GM12891 (cell line): ENCODE data around the gene HAS3.

Source experiments
- POLR2A ChIP-seq: IDR thresholded peaks from 2 replicates; pipeline ENCODE4 v1.6.1; 2011; ENCODE audit warnings: low read depth, low read length, control low read depth
- POLR2AphosphoS5 ChIP-seq: IDR thresholded peaks from 2 replicates; pipeline ENCODE4 v1.6.1; 2011; ENCODE audit warnings: low read depth, low read length, control low read depth
- POU2F2 ChIP-seq: IDR thresholded peaks from 2 replicates; pipeline ENCODE4 v1.6.1; 2011; ENCODE audit warnings: low read depth, mild to moderate bottlenecking, control low read depth, low read length, moderate library complexity
- TAF1 ChIP-seq: IDR thresholded peaks from 2 replicates; pipeline ENCODE4 v1.6.1; 2011; ENCODE audit warnings: low read depth, low read length, control low read depth

- TF ChIP-seq TAF1 (no peak), POLR2AphosphoS5 (no peak), POLR2A (no peak), POU2F2 (no peak)
These were observed 44.9 kb downstream of the HAS3 start for GRCh38 chr16:69150146-69150865.
